Camera-type eye (tissue), 1 donor: ENCODE data around the gene RNF103. TPM values are rescaled to one million over a fixed set of nuclear protein-coding genes. Genes with fewer than 3 reads are reported as not detected.

ENCODE experiments used
- total RNA-seq: library from RNA; depleted of rRNA; stranded (reverse); fragments of >200 nt; gene quantifications from one replicate; pipeline ENCODE4 v1.2.3, GENCODE V29; 2014

Gene RNF103, protein sequence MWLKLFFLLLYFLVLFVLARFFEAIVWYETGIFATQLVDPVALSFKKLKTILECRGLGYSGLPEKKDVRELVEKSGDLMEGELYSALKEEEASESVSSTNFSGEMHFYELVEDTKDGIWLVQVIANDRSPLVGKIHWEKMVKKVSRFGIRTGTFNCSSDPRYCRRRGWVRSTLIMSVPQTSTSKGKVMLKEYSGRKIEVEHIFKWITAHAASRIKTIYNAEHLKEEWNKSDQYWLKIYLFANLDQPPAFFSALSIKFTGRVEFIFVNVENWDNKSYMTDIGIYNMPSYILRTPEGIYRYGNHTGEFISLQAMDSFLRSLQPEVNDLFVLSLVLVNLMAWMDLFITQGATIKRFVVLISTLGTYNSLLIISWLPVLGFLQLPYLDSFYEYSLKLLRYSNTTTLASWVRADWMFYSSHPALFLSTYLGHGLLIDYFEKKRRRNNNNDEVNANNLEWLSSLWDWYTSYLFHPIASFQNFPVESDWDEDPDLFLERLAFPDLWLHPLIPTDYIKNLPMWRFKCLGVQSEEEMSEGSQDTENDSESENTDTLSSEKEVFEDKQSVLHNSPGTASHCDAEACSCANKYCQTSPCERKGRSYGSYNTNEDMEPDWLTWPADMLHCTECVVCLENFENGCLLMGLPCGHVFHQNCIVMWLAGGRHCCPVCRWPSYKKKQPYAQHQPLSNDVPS
- 45.1 TPM for total RNA-seq

DNA sequence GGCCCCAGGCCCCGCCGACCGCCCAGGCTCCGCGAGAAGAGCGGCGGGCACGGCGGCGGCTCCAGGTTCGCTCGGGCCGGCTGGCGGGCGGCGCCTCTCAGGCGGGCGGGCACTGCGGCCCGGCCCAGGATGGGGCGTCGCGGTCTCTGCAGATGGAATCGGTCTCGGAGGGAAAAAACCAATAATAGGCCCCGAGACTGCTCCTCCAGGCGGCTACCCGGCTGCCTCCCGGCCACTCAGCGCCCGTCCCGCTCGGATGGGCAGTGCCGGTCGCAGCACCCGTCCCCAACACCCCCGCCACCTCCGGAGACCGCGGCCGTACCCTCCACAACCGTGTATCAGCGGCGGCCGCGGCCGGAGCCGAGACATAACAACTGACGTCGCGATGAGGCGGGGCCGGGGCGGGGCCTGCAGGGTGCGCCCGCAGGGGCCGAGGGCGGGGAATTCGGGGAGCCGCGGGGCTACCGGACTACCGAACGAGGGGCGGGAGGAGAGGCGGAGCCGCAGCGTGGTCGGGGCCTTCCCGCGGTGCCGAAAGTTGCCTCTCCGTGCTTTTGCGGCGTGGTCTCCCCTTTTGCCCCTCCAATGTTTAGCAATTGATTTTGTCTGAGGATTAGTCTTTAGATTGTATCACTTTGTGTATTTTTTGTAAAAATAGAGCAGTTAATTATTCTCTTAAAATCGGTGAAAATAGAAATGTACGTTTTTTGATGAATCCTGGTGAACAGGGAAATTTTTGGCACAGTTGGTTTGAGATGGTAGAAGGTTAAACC lies at the start of gene RNF103:
RNF103 (minus strand) TSS at position 372 of the 773 bp plus-strand sequence. CDS start 979 bp downstream, outside the sequence.

DNA sequence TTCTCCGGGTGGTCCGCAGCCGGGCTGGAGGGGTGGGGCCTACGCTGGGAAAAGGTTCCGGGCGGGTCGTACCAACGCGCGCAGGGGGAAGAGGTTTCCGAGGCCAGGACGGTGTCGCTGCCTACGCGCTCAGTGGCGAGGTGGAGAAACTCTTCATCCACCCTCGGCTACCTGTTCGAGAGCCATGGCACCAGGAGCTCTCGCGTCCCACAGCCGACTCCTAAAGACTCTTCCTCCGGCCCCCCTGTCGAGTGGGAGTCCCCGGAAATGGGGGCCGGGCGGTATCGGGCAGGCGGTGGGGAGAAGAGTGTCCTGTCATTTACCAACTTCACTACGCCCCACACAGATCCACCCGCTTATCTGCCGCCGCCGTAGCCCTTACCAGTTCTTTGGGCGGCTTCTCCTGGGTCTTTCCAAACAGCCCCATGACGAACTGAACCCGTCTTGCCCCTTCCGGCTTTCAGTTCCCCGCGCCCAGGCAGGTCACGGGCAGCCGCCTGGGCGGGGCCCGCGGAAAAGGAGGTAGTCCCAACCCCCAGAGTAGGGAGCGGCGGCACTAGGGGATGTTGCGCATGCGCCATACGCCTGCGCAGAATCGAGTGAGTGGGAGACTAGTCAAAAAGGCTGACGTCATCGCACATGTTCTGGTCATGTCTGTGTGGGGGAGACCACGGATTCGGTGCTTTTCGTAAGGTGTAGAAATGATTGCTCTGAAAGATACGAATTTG lies 60.6 kb downstream of the RNF103 start, which contains the start of gene CHMP3:
CHMP3 (minus strand) TSS at position 522 of the 728 bp plus-strand sequence; CDS start at position 427, 95 bp downstream.

Other genes starting within 250 kb of the RNF103 start
- gene KDM3A, start 182.5 kb downstream of the RNF103 start, total RNA-seq = 141 TPM
- 61.4 TPM for gene CHMP3, start 60.4 kb downstream of the RNF103 start, total RNA-seq
- 93.2 TPM for gene RMND5A, start 96.4 kb upstream of the RNF103 start, total RNA-seq
- gene CD8A, start 167.0 kb upstream of the RNF103 start, total RNA-seq = 0.27 TPM
- gene CD8B, start 238.0 kb upstream of the RNF103 start, total RNA-seq = 0.71 TPM